K562 (cell line): ENCODE results near the gene RALGPS1. TPM values are rescaled to one million over a fixed set of nuclear protein-coding genes. Genes with fewer than 3 reads are reported as not detected.

Experiments used
- ADNP ChIP-seq: fragments of 200-800 bp; sonication (Bioruptor generic); IDR thresholded peaks from 2 replicates; pipeline ENCODE4 v1.6.1; 2016; ENCODE audit warnings: missing genetic modification characterization, missing compliant biosample characterization
- ARID1B ChIP-seq: fragments of 450-650 bp; IDR thresholded peaks from 2 replicates; pipeline ENCODE4 v1.6.1; 2016; ENCODE audit warnings: antibody characterized with exemption, mild to moderate bottlenecking, inconsistent platforms
- CBFA2T3 ChIP-seq: fragments of 450-650 bp; IDR thresholded peaks from 2 replicates; pipeline ENCODE4 v1.6.1; 2017
- EP300 ChIP-seq: IDR thresholded peaks from 2 replicates; pipeline ENCODE4 v1.6.1; 2012; ENCODE audit warnings: low read length, improper control_type of control experiment
- FOXJ3 ChIP-seq: sonication (generic); formaldehyde crosslinking; IDR thresholded peaks from 2 replicates; pipeline ENCODE4 v1.4.0; 2020; ENCODE audit warnings: mild to moderate bottlenecking, missing genetic modification reagents
- FOXP1 ChIP-seq: sonication (generic); formaldehyde crosslinking; IDR thresholded peaks from 2 replicates; pipeline ENCODE4 v1.8.0; 2022; ENCODE audit warnings: mild to moderate bottlenecking, missing genetic modification reagents
- GABPB2 ChIP-seq: fragments of 250-450 bp; sonication (Bioruptor Pico); conservative IDR thresholded peaks from 2 replicates; pipeline ENCODE4 v1.5.1; 2021; ENCODE audit warnings: mild to moderate bottlenecking
- HCFC1 ChIP-seq: IDR thresholded peaks from 2 replicates; pipeline ENCODE4 v1.6.1; 2012; ENCODE audit warnings: low read depth, low read length, improper control_type of control experiment
- MTA3 ChIP-seq: fragments of 450-650 bp; formaldehyde crosslinking; IDR thresholded peaks from 2 replicates; pipeline ENCODE4 v1.6.1; 2017; ENCODE audit warnings: mild to moderate bottlenecking, borderline replicate concordance
- MTF1 ChIP-seq: fragments of 250-450 bp; sonication (Bioruptor Pico); IDR thresholded peaks from 2 replicates; pipeline ENCODE4 v1.9.0; 2021; ENCODE audit warnings: moderate library complexity, mild to moderate bottlenecking, inconsistent platforms, borderline replicate concordance
- MXI1 ChIP-seq: IDR thresholded peaks from 2 replicates; pipeline ENCODE4 v1.6.1; 2011; ENCODE audit warnings: low read depth, mild to moderate bottlenecking, improper control_type of control experiment, low read length
- NR2C2 ChIP-seq, 2 experiments: fragments of 200-800 bp in 1 of 2; sonication (Bioruptor generic) in 1 of 2; sonication (generic) in 1 of 2; formaldehyde crosslinking in 1 of 2; IDR thresholded peaks; 2 replicates each; pipeline versions ENCODE4 v1.6.1 to v1.8.0; 2016 to 2022; ENCODE audit warnings: mild to moderate bottlenecking in 1 of 2, missing compliant biosample characterization in 1 of 2, missing genetic modification characterization in 1 of 2, missing genetic modification reagents in 1 of 2
- PHF20 ChIP-seq: fragments of 450-650 bp; IDR thresholded peaks from 2 replicates; pipeline ENCODE4 v1.6.1; 2018; ENCODE audit not compliant: partially characterized antibody
- PML ChIP-seq: IDR thresholded peaks from 2 replicates; pipeline ENCODE4 v1.6.1; 2012; ENCODE audit warnings: low read length, inconsistent platforms
- RFX7 ChIP-seq: fragments of 250-450 bp; sonication (Bioruptor Pico); IDR thresholded peaks from 2 replicates; pipeline ENCODE4 v1.5.1; 2021; ENCODE audit warnings: mild to moderate bottlenecking
- SMARCA4 ChIP-seq: fragments of 450-650 bp; IDR thresholded peaks from 2 replicates; pipeline ENCODE4 v1.6.1; 2016
- SMARCA5 ChIP-seq: fragments of 450-650 bp; IDR thresholded peaks from 2 replicates; pipeline ENCODE4 v1.6.1; 2016
- TCF3 ChIP-seq: sonication (generic); formaldehyde crosslinking; IDR thresholded peaks from 2 replicates; pipeline ENCODE4 v1.4.0; 2020; ENCODE audit warnings: mild to moderate bottlenecking, missing genetic modification reagents
- TFAM ChIP-seq: fragments of 250-450 bp; sonication (Bioruptor Pico); conservative IDR thresholded peaks from 2 replicates; pipeline ENCODE4 v1.5.0; 2021; ENCODE audit warnings: mild to moderate bottlenecking, moderate library complexity
- ZBTB5 ChIP-seq: fragments of 450-650 bp; IDR thresholded peaks from 2 replicates; pipeline ENCODE4 v1.6.1; 2017; ENCODE audit warnings: antibody characterized with exemption
- ZNF311 ChIP-seq: fragments of 250-450 bp; sonication (Bioruptor Pico); IDR thresholded peaks from 2 replicates; pipeline ENCODE4 v1.4.0; 2020; ENCODE audit warnings: mild to moderate bottlenecking, moderate library complexity
- polyA plus RNA-seq, 8 experiments: library from polyadenylated mRNA; depleted of rRNA in 4 of 8; stranded (reverse) in 5 of 8; unstranded in 3 of 8; fragments of >200 nt; fragmentation: Nextera tagmentation in 2 of 8; fragmentation: Illumina TruSeq in 1 of 8; extraction: Ambion mirVana in 2 of 8; extraction: Trizol in 1 of 8; gene quantifications; 2 replicates each; pipeline versions ENCODE4 v1.2.1 to v1.2.3, GENCODE V29; 2011 to 2014; ENCODE audit warnings: inconsistent platforms in 1 of 8, missing spikeins in 1 of 8
- total RNA-seq, 7 experiments: library from RNA; depleted of rRNA in 6 of 7; stranded (reverse); fragments of >200 nt in 6 of 7; fragmentation: Illumina TruSeq in 2 of 7; extraction: Trizol in 2 of 7; gene quantifications; 2 replicates each; pipeline versions ENCODE4 v1.2.1 to v1.2.3, GENCODE V29; 2011 to 2021; ENCODE audit warnings: low replicate concordance in 1 of 7
- TF ChIP-seq, protein P1 (sequence below): fragments of 200-800 bp; sonication (Bioruptor generic); IDR thresholded peaks from 2 replicates; pipeline ENCODE4 v1.6.1; 2017; ENCODE audit warnings: missing genetic modification characterization, missing compliant biosample characterization
- TF ChIP-seq, protein P2 (sequence below): fragments of 450-650 bp; formaldehyde crosslinking; IDR thresholded peaks from 2 replicates; pipeline ENCODE4 v1.4.0; 2020; ENCODE audit warnings: mild to moderate bottlenecking, moderate library complexity

RALGPS1 gene
- total and polyA plus RNA-seq, 9 of the 15 experiments (the other 6 are each of a cell fraction or from before 2014, with no cell fraction given), result 0.04 to 2.6 (median 1.5) TPM

DNA sequence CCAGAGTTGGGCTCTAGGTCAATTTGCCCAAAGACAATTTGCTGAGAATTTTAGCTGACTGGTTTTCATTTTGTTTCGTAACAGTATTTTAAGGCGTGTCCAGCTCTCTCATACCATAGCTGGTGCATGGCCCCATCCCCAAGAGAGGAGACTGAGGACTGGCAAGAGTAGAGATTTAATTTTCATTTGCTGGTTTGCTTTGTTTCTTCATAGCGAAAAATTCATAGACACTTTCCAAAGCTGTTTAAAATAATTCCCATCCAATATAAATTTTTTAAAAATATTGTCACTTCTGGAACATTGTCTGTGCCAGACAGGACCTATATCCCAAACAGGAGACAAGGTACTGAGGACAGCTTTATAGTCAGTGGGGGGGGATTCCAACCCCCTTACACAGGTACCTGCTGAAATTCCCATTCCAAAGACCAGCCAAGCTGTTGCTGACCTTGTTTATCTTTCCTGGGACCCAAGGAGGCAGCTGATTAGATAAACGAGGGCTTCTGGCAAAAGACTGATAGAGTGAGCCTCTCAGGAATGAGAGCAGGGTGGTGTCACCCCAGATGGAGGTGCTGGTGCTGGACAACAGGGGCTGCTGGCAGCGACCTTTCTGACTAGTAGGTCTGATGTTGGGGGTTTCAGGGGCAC, 214.6 kb downstream of the RALGPS1 start (continued):
- TF ChIP-seq MTA3 (no peak), SMARCA4 (peak; percentile 63; the same call in 1 of the 2 replicates), ZBTB5 (no peak), GABPB2 (CRISPR knock-in tag) (no peak), HCFC1 (no peak), NR2C2 (CRISPR knock-in tag; IDR thresholded peaks at IDR 0.05) (no peak), NR2C2 (tag; IDR thresholded peaks at IDR 0.05) (no peak), ARID1B (peak; percentile 88), MTF1 (CRISPR knock-in tag) (no peak), PML (peak; percentile 32; the same call in 1 of the 2 replicates), FOXP1 (CRISPR knock-in tag) (no peak), RFX7 (CRISPR knock-in tag) (no peak), ADNP (tag) (no peak), PHF20 (no peak), EP300 (peak; percentile 85), TFAM (CRISPR knock-in tag) (no peak), FOXJ3 (CRISPR knock-in tag) (no peak), ZNF311 (CRISPR knock-in tag) (no peak), TCF3 (CRISPR knock-in tag) (peak; percentile 86), SMARCA5 (no peak), CBFA2T3 (peak; percentile 73), MXI1 (no peak)
- TF ChIP-seq, protein P1, sequence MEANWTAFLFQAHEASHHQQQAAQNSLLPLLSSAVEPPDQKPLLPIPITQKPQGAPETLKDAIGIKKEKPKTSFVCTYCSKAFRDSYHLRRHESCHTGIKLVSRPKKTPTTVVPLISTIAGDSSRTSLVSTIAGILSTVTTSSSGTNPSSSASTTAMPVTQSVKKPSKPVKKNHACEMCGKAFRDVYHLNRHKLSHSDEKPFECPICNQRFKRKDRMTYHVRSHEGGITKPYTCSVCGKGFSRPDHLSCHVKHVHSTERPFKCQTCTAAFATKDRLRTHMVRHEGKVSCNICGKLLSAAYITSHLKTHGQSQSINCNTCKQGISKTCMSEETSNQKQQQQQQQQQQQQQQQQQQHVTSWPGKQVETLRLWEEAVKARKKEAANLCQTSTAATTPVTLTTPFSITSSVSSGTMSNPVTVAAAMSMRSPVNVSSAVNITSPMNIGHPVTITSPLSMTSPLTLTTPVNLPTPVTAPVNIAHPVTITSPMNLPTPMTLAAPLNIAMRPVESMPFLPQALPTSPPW, result peak; percentile 34; the same call in 1 of the 2 replicates
- TF ChIP-seq, protein P2, sequence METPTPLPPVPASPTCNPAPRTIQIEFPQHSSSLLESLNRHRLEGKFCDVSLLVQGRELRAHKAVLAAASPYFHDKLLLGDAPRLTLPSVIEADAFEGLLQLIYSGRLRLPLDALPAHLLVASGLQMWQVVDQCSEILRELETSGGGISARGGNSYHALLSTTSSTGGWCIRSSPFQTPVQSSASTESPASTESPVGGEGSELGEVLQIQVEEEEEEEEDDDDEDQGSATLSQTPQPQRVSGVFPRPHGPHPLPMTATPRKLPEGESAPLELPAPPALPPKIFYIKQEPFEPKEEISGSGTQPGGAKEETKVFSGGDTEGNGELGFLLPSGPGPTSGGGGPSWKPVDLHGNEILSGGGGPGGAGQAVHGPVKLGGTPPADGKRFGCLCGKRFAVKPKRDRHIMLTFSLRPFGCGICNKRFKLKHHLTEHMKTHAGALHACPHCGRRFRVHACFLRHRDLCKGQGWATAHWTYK (CRISPR knock-in tag), result 0 out of 2 replicates have a peak, but pooled peaks have one; percentile 34
- TF ChIP-seq, all 486 proteins: peak for 26
